ENCODE results near the gene RIPK4. TPM values are rescaled to one million over a fixed set of nuclear protein-coding genes. Genes with fewer than 3 reads are reported as not detected.

Gene RIPK4
- total and polyA plus RNA-seq, 2 of the 13 experiments (the other 11 are each of a cell fraction or from before 2014, with no cell fraction given), result 3.1 to 4.9 TPM

DNA sequence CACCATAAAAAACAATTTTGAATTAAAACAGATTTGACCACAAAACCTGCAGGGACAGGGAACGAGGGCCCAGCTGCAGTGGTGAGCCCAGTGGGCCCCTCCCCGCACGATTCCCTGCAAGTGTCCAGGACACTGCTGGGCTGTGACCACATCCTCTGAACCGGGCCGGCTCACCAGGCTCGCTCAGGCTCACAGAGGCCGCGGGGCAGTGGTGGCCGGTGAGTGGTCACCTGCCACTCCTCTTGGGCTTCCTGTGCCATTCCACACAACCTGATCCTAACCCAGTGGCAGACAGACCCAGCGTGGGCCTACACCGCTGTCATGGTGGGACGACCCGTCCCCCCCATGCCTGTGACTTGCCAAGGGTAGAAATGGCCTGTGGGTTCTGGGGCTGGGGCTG is 36.5 kb upstream of the RIPK4 start:
- no peak for DNase-seq (ENCODE audit: low spot score)
- no peaks in the 10 kb centered on the region for H3K79me2 ChIP-seq (ENCODE audit: insufficient read depth, low read length)
- no peak overlapping the region for H3K4me3 ChIP-seq (replicated peaks in 1 of 3; ENCODE audit: insufficient read depth in 1 of 3, low read depth in 2 of 3, low read length in 3 of 3)
- no peak overlapping the region for H3K4me2 ChIP-seq (ENCODE audit: low read depth, low read length)
- no TSS peak for BruUV-seq (replicated peaks)
- no peak overlapping the region for H2AFZ ChIP-seq (ENCODE audit: low read length)
- TF ChIP-seq SMAD3 (CRISPR knock-in tag; IDR thresholded peaks at IDR 0.05) (no peak), MEIS2 (CRISPR knock-in tag; IDR thresholded peaks at IDR 0.05) (no peak), TCF12 (IDR thresholded peaks at IDR 0.05) (no peak), TCF12 (CRISPR knock-in tag; IDR thresholded peaks at IDR 0.05) (no peak), CERS6 (CRISPR knock-in tag; IDR thresholded peaks at IDR 0.05) (no peak), TBP (CRISPR knock-in tag; IDR thresholded peaks at IDR 0.05) (no peak), ERF (CRISPR knock-in tag; IDR thresholded peaks at IDR 0.05) (no peak), ZNF570 (CRISPR knock-in tag; IDR thresholded peaks at IDR 0.05; ENCODE audit: borderline replicate concordance) (no peak), POLR2AphosphoS2 (IDR thresholded peaks at IDR 0.05; ENCODE audit: low read depth, low read length) (no peak), ZNF567 (CRISPR knock-in tag; IDR thresholded peaks at IDR 0.05; ENCODE audit: borderline replicate concordance) (no peak), ZNF598 (CRISPR knock-in tag; IDR thresholded peaks at IDR 0.05; ENCODE audit: borderline replicate concordance) (no peak), DZIP1 (CRISPR knock-in tag; IDR thresholded peaks at IDR 0.05) (no peak), NONO (IDR thresholded peaks at IDR 0.05) (no peak), NONO (CRISPR knock-in tag; conservative IDR thresholded peaks at IDR 0.05) (no peak), YEATS2 (CRISPR knock-in tag; IDR thresholded peaks at IDR 0.05; ENCODE audit: borderline replicate concordance) (no peak)
- TF ChIP-seq, protein P1, sequence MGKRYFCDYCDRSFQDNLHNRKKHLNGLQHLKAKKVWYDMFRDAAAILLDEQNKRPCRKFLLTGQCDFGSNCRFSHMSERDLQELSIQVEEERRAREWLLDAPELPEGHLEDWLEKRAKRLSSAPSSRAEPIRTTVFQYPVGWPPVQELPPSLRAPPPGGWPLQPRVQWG (CRISPR knock-in tag; IDR thresholded peaks at IDR 0.05; ENCODE audit: borderline replicate concordance, low read depth), result no peak
- no peaks in the 10 kb centered on the region for H4K20me1 ChIP-seq (ENCODE audit: insufficient read depth, low read length)
- in situ Hi-C loops (cut with HindIII; ENCODE audit: extremely low pct_ligation_motif_present, low pct_unique_long_range_greater_than_20kb), result no loop called here
- no peak for FAIRE-seq
- intact Hi-C loops (cut with micrococcal nuclease; ENCODE audit: unreplicated experiment), result no loop called here
- no peaks in the 10 kb centered on the region for H3K9me3 ChIP-seq (ENCODE audit: low read length)
- CTCF ChIA-PET (ENCODE audit: low intra/inter-chr PET ratio, low total read pairs), result no interaction called here
- H3K9ac ChIP-seq (ENCODE audit: insufficient read depth, low read depth, low read length), result no peak overlapping the region
- ATAC-seq, result no peak
- WGBS (ENCODE audit: low lambda C conversion rate), result 99% methylated on average over 9 of the region's 13 CpGs
- H3K4me1 ChIP-seq (ENCODE audit: insufficient read depth, low read length), result no peaks in the 10 kb centered on the region
- peaks cover 12 to 34% of the 10 kb centered on the region in 2 experiments; a peak in 4 of 5 replicates for H3K36me3 ChIP-seq (replicated peaks in 1 of 2; ENCODE audit: control insufficient read depth in 1 of 2, insufficient read depth in 2 of 2, low read length in 2 of 2)
- no peaks in the 10 kb centered on the region for H3K27me3 ChIP-seq (ENCODE audit: control insufficient read depth in 1 of 2, insufficient read depth in 2 of 2, low read length in 2 of 2)
- H3K27ac ChIP-seq (ENCODE audit: extremely low read length, insufficient read depth, low read length), result no peak overlapping the region
- POLR2A ChIA-PET, result no interaction called here
